ENCODE measurements around the gene RAB1B. TPM values are rescaled to one million over a fixed set of nuclear protein-coding genes. Genes with fewer than 3 reads are reported as not detected.
"Not testable (repeated sequence)": the region's sequence is repeated elsewhere in the genome, so short reads cannot be mapped to it uniquely, and the experiment has no call there.

RAB1B gene
- total RNA-seq, 1 donor from 2014 or later: 79.5 TPM

DNA sequence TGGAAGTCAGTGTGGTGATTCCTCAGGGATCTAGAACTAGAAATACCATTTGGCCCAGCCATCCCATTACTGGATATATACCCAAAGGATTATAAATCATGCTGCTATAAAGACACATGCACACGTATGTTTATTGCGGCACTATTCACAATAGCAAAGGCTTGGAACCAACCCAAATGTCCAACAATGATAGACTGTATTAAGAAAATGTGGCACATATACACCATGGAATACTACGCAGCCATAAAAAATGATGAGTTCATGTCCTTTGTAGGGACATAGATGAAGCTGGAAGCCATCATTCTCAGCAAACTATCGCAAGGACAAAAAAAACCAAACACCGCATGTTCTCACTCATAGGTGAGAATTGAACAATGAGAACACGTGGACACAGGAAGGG lies 52.3 kb downstream of the RAB1B start:
- DNase-seq (ENCODE audit: low read depth, low spot score): not testable (repeated sequence)

DNA sequence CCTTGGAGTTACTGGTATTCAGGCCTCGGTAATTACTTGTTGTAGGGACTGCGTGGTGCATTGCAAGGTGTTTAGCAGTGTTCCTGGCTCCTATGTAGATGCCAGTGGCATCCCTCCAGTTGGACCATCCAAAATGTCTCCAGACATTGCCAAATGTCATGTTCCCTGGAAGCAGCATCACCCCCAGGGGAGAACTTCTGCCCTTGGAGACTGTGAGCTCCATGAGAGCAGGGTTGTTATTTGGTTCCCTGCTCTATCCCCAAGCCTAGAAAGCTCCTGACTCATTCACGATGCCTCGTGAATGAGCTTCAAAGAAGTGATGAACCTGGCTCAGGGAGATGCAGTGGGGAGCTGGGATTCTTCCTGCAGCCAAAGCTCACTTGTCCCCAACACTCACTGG lies 53.2 kb downstream of the RAB1B start:
- no peak for DNase-seq (ENCODE audit: low read depth, low spot score)

DNA sequence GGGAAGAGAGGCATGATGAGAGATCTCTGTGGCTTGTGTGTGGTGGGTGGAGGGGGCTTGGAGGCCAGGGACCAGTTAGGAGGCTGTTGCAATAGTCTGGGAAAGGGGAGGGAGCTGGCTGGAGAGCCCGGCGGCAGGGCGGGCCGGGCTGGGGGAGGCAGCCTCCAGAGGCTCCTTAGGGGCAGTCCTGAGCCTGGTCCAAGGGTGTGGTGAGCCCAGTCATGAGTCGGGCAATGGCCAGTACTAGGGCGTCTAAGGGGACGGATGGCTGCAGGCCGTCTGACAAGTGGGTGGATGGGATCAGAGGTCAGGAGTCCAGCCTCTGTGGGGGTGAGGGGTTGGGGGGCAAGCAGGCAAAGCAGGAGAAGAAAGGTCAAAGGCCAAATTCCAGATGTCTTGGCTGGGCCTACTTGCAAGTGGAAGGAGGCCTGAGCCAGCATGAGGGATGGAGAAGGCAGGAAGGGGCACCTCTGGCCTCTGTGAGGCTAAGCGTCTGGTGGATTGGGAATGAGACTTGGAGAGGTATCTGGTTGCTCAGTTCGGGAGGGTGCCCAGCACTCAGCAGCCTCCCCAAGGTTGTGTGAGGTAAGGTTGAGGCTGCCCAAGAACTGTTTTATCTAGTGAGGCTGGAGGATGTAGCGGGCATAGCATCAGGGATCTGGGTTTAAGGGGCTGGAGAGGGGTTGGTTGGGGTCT lies 54.4 kb downstream of the RAB1B start:
- DNase-seq (ENCODE audit: low read depth, low spot score): no peak

DNA sequence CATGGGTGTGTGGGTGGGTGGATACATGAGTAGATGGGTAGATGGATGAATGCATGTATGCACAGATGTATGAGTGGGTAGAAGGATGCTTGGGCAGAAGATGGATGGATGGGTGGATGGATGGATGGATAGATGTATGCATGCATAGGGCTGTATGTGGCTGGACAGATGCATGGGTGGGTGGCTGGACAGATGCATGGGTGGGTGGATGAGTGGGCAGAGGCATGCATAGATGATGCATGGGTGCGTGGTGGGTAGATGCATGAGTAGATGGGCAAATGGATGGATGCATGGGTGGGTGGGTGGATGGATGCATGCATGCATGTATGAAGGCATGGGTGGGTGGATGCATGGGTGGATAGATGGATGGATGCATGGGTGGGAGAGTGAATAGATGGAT lies 55.2 kb downstream of the RAB1B start:
- DNase-seq (ENCODE audit: low read depth, low spot score): no peak

DNA sequence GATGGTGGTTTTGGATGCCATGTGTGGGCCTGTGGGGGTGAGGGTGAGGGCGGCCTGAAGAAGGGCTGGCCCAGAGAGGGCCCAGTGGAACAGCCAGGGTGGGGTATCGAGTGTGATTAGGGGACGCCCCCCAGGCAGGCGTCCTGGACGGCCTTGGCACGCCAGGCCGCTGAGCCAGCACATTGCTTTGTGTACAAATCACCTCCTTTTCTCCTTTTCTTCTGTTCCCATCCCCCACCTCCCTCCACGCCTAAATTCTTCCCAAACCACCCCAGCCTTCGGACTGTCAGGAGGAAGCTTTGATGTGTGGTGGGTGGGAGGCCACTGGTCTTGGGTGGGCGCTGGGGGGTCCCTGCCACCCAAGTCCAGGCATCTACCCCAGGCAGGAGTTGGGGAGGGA lies 56.2 kb downstream of the RAB1B start:
- no peak for DNase-seq (ENCODE audit: low read depth, low spot score)

DNA sequence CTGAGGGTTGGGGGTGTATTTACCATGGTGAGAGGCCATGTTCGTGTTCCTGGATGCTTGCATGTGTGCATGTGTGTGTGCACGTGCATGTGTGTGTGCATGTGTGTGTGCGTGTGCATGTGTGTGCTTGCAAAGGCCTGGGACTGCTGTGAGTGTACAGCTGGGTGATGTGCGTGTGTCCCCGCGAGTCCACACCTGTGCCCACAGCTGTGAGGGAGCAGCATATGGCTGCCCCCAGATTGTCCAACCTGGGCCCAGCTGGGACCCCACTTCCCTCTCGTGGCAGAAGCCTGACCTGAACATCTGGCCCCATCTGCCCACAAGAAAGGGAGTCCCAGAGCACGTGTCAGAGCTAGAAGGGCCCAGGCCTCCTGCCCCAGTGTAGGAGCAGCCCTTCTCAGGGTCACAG lies 56.8 kb downstream of the RAB1B start:
- DNase-seq (ENCODE audit: low read depth, low spot score): no peak

DNA sequence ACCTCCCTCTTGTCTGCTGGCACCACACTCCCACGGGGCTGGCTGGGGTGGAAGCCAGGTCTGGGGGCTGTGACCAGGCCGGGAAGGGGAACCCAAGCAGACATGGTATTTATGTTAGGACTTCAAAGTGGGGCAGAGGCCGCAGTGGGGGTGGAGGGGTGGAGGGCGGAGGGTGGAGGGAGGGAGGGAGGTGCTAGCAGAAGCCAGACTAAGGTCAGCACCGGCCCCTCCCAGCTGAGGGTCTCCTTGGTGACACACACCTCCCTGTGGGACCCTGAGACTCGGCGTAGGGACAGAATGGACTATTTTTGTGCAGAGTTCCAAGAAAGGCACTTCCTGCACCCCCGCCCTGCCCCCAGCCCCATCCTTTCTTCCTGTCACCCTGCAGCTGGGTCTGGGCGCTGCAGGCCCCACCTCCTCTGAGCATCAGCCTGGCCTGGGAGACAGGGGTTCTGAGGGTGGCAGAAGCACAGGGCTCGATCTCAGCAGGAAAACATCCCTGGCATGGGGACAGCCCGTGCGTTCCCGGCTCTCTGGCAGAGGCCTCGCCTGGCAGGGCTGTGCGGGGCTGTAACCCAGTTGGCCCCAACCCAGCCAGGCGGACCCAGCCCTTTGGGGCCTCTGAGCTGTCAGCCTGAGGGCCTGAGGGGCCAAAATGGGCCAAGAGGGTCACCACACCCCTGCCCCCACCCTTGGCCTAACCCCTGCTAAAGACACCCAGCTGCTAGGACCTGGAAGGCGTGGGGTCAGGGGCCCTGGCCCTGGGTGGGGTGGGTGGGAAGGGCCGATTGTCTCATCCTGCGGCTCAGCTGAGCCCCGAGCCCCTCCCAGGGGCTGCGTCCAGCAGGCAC lies 58.0 kb downstream of the RAB1B start:
- no peak for DNase-seq (ENCODE audit: low read depth, low spot score)

Other genes with a start within 250 kb of the RAB1B start
- 0.11 and 0.20 TPM in 2 replicates for gene CATSPER1, start 242.2 kb upstream of the RAB1B start, total RNA-seq
- gene GAL3ST3, start 219.5 kb upstream of the RAB1B start, total RNA-seq: 0.07 and 0.14 TPM in 2 replicates
- gene SF3B2, start 216.3 kb upstream of the RAB1B start, total RNA-seq: 107 and 129 TPM in 2 replicates
- 17.5 and 21.9 TPM in 2 replicates for gene PACS1, start 198.4 kb upstream of the RAB1B start, total RNA-seq
- 12.0 and 12.1 TPM in 2 replicates for gene KLC2, start 10.9 kb upstream of the RAB1B start, total RNA-seq
- gene CNIH2, start 9.5 kb downstream of the RAB1B start, total RNA-seq: 0.04 and 0.07 TPM in 2 replicates
- 146 and 204 TPM in 2 replicates for gene YIF1A, start 20.5 kb downstream of the RAB1B start, total RNA-seq
- gene TMEM151A, start 23.3 kb downstream of the RAB1B start, total RNA-seq: not detected in 2 replicates
- 0.04 TPM in 1 of 2 replicates, not detected in the other for gene CD248, start 48.4 kb downstream of the RAB1B start, total RNA-seq
- 4.7 and 6.4 TPM in 2 replicates for gene RIN1, start 67.8 kb downstream of the RAB1B start, total RNA-seq
- 80.5 and 86.2 TPM in 2 replicates for gene BRMS1, start 76.5 kb downstream of the RAB1B start, total RNA-seq
- 34.2 and 36.7 TPM in 2 replicates for gene B4GAT1, start 79.0 kb downstream of the RAB1B start, total RNA-seq
- gene SLC29A2, start 103.1 kb downstream of the RAB1B start, total RNA-seq: 0.33 and 0.85 TPM in 2 replicates
- gene NPAS4, start 152.4 kb downstream of the RAB1B start, total RNA-seq: not detected in 2 replicates
- gene MRPL11, start 170.2 kb downstream of the RAB1B start, total RNA-seq: 46.9 and 48.5 TPM in 2 replicates
- 4.0 and 5.2 TPM in 2 replicates for gene PELI3, start 198.3 kb downstream of the RAB1B start, total RNA-seq
- gene DPP3, start 211.8 kb downstream of the RAB1B start, total RNA-seq: 65.5 and 89.1 TPM in 2 replicates
- 17.4 and 27.7 TPM in 2 replicates for gene BBS1, start 242.0 kb downstream of the RAB1B start, total RNA-seq